Measurements from ENCODE around the gene MLLT1. TPM values are rescaled to one million over a fixed set of nuclear protein-coding genes. Genes with fewer than 3 reads are reported as not detected.

MLLT1 gene
- total RNA-seq, 1 donor: 16.6 TPM

GRCh38 chr19:6199240-6199994 lies 80.4 kb downstream of the MLLT1 start:
- peak; percentile 50 for TF ChIP-seq CTCF (IDR thresholded peaks at IDR 0.05; ENCODE audit: insufficient read depth, low read length)
- DNase-seq (ENCODE audit: low read depth): peak; percentile 99
- peak overlapping the region; percentile 97 for H3K4me3 ChIP-seq (ENCODE audit: low read depth, low read length)

GRCh38 chr19:6198896-6199239 lies 80.9 kb downstream of the MLLT1 start:
- H3K4me3 ChIP-seq (ENCODE audit: low read depth, low read length): peak overlapping the region; percentile 97
- no peak for TF ChIP-seq CTCF (IDR thresholded peaks at IDR 0.05; ENCODE audit: insufficient read depth, low read length)
- DNase-seq (ENCODE audit: low read depth): no peak

DNA sequence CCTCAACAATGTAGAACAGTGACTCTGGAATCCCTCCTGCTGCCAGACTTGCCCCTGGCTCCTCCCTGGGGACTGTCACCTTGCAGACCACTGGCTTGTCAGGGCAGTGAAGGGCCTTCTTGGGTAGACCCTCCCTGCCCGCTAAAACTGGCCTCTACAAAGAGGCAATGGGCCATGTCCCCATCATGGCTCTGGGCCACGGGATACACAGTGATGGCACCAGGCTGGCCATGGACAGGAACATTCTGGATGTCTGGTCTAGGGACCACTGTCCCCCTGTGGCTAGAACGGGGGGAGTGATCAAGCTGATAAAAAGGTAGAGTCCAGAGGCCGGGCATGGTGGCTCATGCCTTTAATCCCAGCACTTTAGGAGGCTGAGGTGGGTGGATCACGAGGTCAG lies 83.4 kb downstream of the MLLT1 start:
- no peak overlapping the region for H3K4me3 ChIP-seq (ENCODE audit: low read depth, low read length)
- no peak for DNase-seq (ENCODE audit: low read depth)
- no peak for TF ChIP-seq CTCF (IDR thresholded peaks at IDR 0.05; ENCODE audit: insufficient read depth, low read length)

GRCh38 chr19:6188811-6189210 lies 91.0 kb downstream of the MLLT1 start:
- DNase-seq (ENCODE audit: low read depth): no peak
- H3K4me3 ChIP-seq (ENCODE audit: low read depth, low read length): no peak overlapping the region
- no peak for TF ChIP-seq CTCF (IDR thresholded peaks at IDR 0.05; ENCODE audit: insufficient read depth, low read length)

GRCh38 chr19:6187374-6187773 lies 92.4 kb downstream of the MLLT1 start:
- no peak for DNase-seq (ENCODE audit: low read depth)

GRCh38 chr19:6185835-6186834 lies 93.6 kb downstream of the MLLT1 start:
- no peak for DNase-seq (ENCODE audit: low read depth)
- no peak for TF ChIP-seq CTCF (IDR thresholded peaks at IDR 0.05; ENCODE audit: insufficient read depth, low read length)
- no peak overlapping the region for H3K4me3 ChIP-seq (ENCODE audit: low read depth, low read length)

More at GRCh38 chr19:6187374-6187773, 92.4 kb downstream of the MLLT1 start:
- H3K4me3 ChIP-seq (ENCODE audit: low read depth, low read length): no peak overlapping the region
- TF ChIP-seq CTCF (IDR thresholded peaks at IDR 0.05; ENCODE audit: insufficient read depth, low read length): no peak
